Adrenal gland (tissue), 5 donors: ENCODE measurements around the gene GNPTG.

ENCODE experiments used
- CTCF ChIP-seq, 6 experiments: fragments of 450-650 bp in 4 of 6; fragments of 200-600 bp in 2 of 6; sonication (generic) in 1 of 6; IDR thresholded peaks; 1 replicate in 5 of 6; 2 replicates in 1 of 6; pipeline versions ENCODE4 v1.5.1 to v1.8.0; 2016 to 2021; ENCODE audit warnings: antibody characterized with exemption in 6 of 6, mild to moderate bottlenecking in 2 of 6, moderate library complexity in 1 of 6
- POLR2A ChIP-seq, 2 donors: fragments of 450-650 bp; IDR thresholded peaks; one replicate each; pipeline ENCODE4 v1.6.1; 2017; ENCODE audit warnings: antibody characterized with exemption in 2 of 2, mild to moderate bottlenecking in 2 of 2, moderate library complexity in 1 of 2
- donor health status: DM: no; HTN: no; CAD: no.

GRCh38 chr16:1361685-1362360 lies 10.1 kb downstream of the GNPTG start:
- TF ChIP-seq POLR2A (IDR thresholded peaks at IDR 0.05), result no peak
- TF ChIP-seq CTCF (IDR thresholded peaks at IDR 0.05), result no peak
